HepG2 (cell line): ENCODE results near the gene NCOA1. TPM values are rescaled to one million over a fixed set of nuclear protein-coding genes. Genes with fewer than 3 reads are reported as not detected.

Experiments used
- AHR ChIP-seq: IDR thresholded peaks from 2 replicates; pipeline ENCODE4 v1.6.1; 2018; ENCODE audit warnings: missing genetic modification reagents, missing compliant biosample characterization
- ARNT ChIP-seq: fragments of 450-650 bp; IDR thresholded peaks from 2 replicates; pipeline ENCODE4 v1.6.1; 2017
- BRD4 ChIP-seq: sonication (generic); formaldehyde crosslinking; IDR thresholded peaks from 2 replicates; pipeline ENCODE4 v1.4.0; 2020; ENCODE audit warnings: missing genetic modification reagents
- GATAD1 ChIP-seq: IDR thresholded peaks from 2 replicates; pipeline ENCODE4 v1.6.1; 2016; ENCODE audit warnings: missing genetic modification reagents, missing compliant biosample characterization
- HNF4A ChIP-seq: sonication (generic); formaldehyde crosslinking; IDR thresholded peaks from 2 replicates; pipeline ENCODE4 v1.4.0; 2020; ENCODE audit warnings: missing genetic modification reagents
- HNRNPH1 ChIP-seq: fragments of 200-400 bp; formaldehyde crosslinking; optimal IDR thresholded peaks from 2 replicates; pipeline ENCODE3; 2017; ENCODE audit warnings: mild to moderate bottlenecking, low read depth, low read length
- IKZF1 ChIP-seq: fragments of 450-650 bp; IDR thresholded peaks from 2 replicates; pipeline ENCODE4 v1.7.1; 2016
- IKZF5 ChIP-seq: IDR thresholded peaks from 2 replicates; pipeline ENCODE4 v1.6.1; 2018; ENCODE audit warnings: missing genetic modification reagents, mild to moderate bottlenecking, missing compliant biosample characterization
- JARID2 ChIP-seq: sonication (generic); formaldehyde crosslinking; IDR thresholded peaks from 2 replicates; pipeline ENCODE4 v1.8.1; 2023; ENCODE audit warnings: missing genetic modification reagents, inconsistent platforms; ENCODE audit not compliant: insufficient replicate concordance
- KAT7 ChIP-seq: IDR thresholded peaks from 2 replicates; pipeline ENCODE4 v1.6.1; 2018; ENCODE audit warnings: borderline replicate concordance, missing compliant biosample characterization
- MEIS2 ChIP-seq: sonication (generic); formaldehyde crosslinking; IDR thresholded peaks from 2 replicates; pipeline ENCODE4 v1.9.0; 2021; ENCODE audit warnings: mild to moderate bottlenecking, missing genetic modification reagents
- NCOA5 ChIP-seq: sonication (generic); formaldehyde crosslinking; IDR thresholded peaks from 2 replicates; pipeline ENCODE4 v1.4.0; 2020; ENCODE audit warnings: missing genetic modification reagents
- NFATC3 ChIP-seq: sonication (generic); formaldehyde crosslinking; IDR thresholded peaks from 2 replicates; pipeline ENCODE4 v1.5.1; 2020; ENCODE audit warnings: mild to moderate bottlenecking, missing genetic modification reagents
- NFE2 ChIP-seq: sonication (generic); formaldehyde crosslinking; IDR thresholded peaks from 2 replicates; pipeline ENCODE4 v1.4.0; 2020; ENCODE audit warnings: missing genetic modification reagents
- NPAS2 ChIP-seq: sonication (generic); formaldehyde crosslinking; IDR thresholded peaks from 2 replicates; pipeline ENCODE4 v1.8.0; 2022; ENCODE audit warnings: mild to moderate bottlenecking, missing genetic modification reagents, borderline replicate concordance
- PCBP1 ChIP-seq: fragments of 200-400 bp; formaldehyde crosslinking; IDR thresholded peaks from 2 replicates; pipeline ENCODE4 v1.6.1; 2017; ENCODE audit warnings: mild to moderate bottlenecking, low read depth, low read length, borderline replicate concordance
- RORA ChIP-seq: sonication (generic); formaldehyde crosslinking; IDR thresholded peaks from 2 replicates; pipeline ENCODE4 v1.5.0; 2020; ENCODE audit warnings: mild to moderate bottlenecking, missing genetic modification reagents, moderate library complexity
- SIX4 ChIP-seq: sonication (generic); formaldehyde crosslinking; IDR thresholded peaks from 2 replicates; pipeline ENCODE4 v1.4.0; 2020; ENCODE audit warnings: missing genetic modification reagents
- SMC3 ChIP-seq: IDR thresholded peaks from 2 replicates; pipeline ENCODE4 v1.6.1; 2011; ENCODE audit warnings: low read length, improper control_type of control experiment
- SRSF4 ChIP-seq: fragments of 200-400 bp; formaldehyde crosslinking; IDR thresholded peaks from one replicate; pipeline ENCODE4 v1.6.1; 2018; ENCODE audit warnings: mild to moderate bottlenecking, low read depth, low read length, moderate library complexity; ENCODE audit not compliant: poor library complexity, severe bottlenecking
- ZBTB43 ChIP-seq: sonication (generic); formaldehyde crosslinking; conservative IDR thresholded peaks from 2 replicates; pipeline ENCODE4 v1.4.0; 2020; ENCODE audit warnings: missing genetic modification reagents
- ZC3H4 ChIP-seq: sonication (generic); formaldehyde crosslinking; IDR thresholded peaks from 2 replicates; pipeline ENCODE4 v1.4.0; 2020; ENCODE audit warnings: missing genetic modification reagents, borderline replicate concordance
- ZNF441 ChIP-seq: sonication (generic); formaldehyde crosslinking; IDR thresholded peaks from 2 replicates; pipeline ENCODE4 v1.7.0; 2021; ENCODE audit warnings: missing genetic modification reagents, borderline replicate concordance
- ZNF879 ChIP-seq: sonication (generic); formaldehyde crosslinking; IDR thresholded peaks from 2 replicates; pipeline ENCODE4 v1.8.1; 2023; ENCODE audit warnings: missing genetic modification reagents
- polyA plus RNA-seq, 8 experiments: library from polyadenylated mRNA; depleted of rRNA in 3 of 8; stranded (reverse) in 7 of 8; unstranded in 1 of 8; fragments of >200 nt; fragmentation: Illumina TruSeq in 4 of 8; extraction: Trizol in 4 of 8; gene quantifications; 2 replicates each; pipeline versions ENCODE4 v1.2.1 to v1.2.3, GENCODE V29; 2011 to 2016; ENCODE audit warnings: low read depth in 4 of 8, missing spikeins in 1 of 8, mixed read lengths in 1 of 8; ENCODE audit not compliant: insufficient read depth in 1 of 8
- total RNA-seq, 5 experiments: library from RNA; depleted of rRNA; stranded (reverse); fragments of >200 nt; fragmentation: Illumina TruSeq; extraction: Trizol; gene quantifications; 2 replicates each; pipeline ENCODE4 v1.2.3, GENCODE V29; 2016; ENCODE audit warnings: low read depth in 1 of 5
- TF ChIP-seq, protein P1 (sequence below): IDR thresholded peaks from 2 replicates; pipeline ENCODE4 v1.6.1; 2012; ENCODE audit warnings: low read depth, low read length, improper control_type of control experiment

NCOA1 gene
- total and polyA plus RNA-seq, 2 of the 13 experiments (the other 11 are each of a cell fraction or from before 2014, with no cell fraction given): 10.0 to 10.4 TPM

GRCh38 chr2:24792874-24793760 is 302.1 kb downstream of the NCOA1 start, which contains the start of the genes CENPO and PTRHD1 (continued):
- TF ChIP-seq, protein P1, sequence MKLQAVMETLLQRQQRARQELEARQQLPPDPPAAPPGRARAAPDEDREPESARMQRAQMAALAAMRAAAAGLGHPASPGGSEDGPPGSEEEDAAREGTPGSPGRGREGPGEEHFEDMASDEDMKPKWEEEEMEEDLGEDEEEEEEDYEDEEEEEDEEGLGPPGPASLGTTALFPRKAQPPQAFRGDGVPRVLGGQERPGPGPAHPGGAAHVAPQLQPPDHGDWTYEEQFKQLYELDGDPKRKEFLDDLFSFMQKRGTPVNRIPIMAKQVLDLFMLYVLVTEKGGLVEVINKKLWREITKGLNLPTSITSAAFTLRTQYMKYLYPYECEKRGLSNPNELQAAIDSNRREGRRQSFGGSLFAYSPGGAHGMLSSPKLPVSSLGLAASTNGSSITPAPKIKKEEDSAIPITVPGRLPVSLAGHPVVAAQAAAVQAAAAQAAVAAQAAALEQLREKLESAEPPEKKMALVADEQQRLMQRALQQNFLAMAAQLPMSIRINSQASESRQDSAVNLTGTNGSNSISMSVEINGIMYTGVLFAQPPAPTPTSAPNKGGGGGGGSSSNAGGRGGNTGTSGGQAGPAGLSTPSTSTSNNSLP: no peak
- TF ChIP-seq NFATC3 (CRISPR knock-in tag) (peak; percentile 3; the same call in 1 of the 2 replicates), ZNF879 (CRISPR knock-in tag) (0 out of 2 replicates have a peak, but pooled peaks have one; percentile 75), SIX4 (CRISPR knock-in tag) (peak; percentile 41; the same call in 1 of the 2 replicates), KAT7 (CRISPR knock-in tag) (no peak), MEIS2 (CRISPR knock-in tag) (peak; percentile 83; the same call in 1 of the 2 replicates), HNRNPH1 (no peak), RORA (CRISPR knock-in tag) (no peak), SMC3 (peak; percentile 32; the same call in 1 of the 2 replicates), AHR (CRISPR knock-in tag) (peak; percentile 97), PCBP1 (peak; percentile 33; the same call in 1 of the 2 replicates), NFE2 (CRISPR knock-in tag) (no peak; the same call in 1 of the 2 replicates), GATAD1 (CRISPR knock-in tag) (peak; percentile 94), BRD4 (CRISPR knock-in tag) (peak; percentile 84), ARNT (no peak), IKZF5 (CRISPR knock-in tag) (peak; percentile 92), HNF4A (CRISPR knock-in tag) (no peak; the same call in 1 of the 2 replicates), NPAS2 (CRISPR knock-in tag) (no peak), ZNF441 (CRISPR knock-in tag) (peak; percentile 51; the same call in 1 of the 2 replicates), NCOA5 (CRISPR knock-in tag) (no peak), SRSF4 (no peak), JARID2 (CRISPR knock-in tag) (peak; percentile 83), IKZF1 (no peak), ZBTB43 (CRISPR knock-in tag) (peak; percentile 65), ZC3H4 (CRISPR knock-in tag) (peak; percentile 71; the same call in 1 of the 2 replicates)
